ENCODE data around the gene HS3ST3A1. TPM values are rescaled to one million over a fixed set of nuclear protein-coding genes. Genes with fewer than 3 reads are reported as not detected.

HS3ST3A1 gene
- total RNA-seq, 5 donors from 2014 or later (not counting 1 experiment from before 2014, with no cell fraction given), result 1.0 to 2.4 TPM; not detected in 3

DNA sequence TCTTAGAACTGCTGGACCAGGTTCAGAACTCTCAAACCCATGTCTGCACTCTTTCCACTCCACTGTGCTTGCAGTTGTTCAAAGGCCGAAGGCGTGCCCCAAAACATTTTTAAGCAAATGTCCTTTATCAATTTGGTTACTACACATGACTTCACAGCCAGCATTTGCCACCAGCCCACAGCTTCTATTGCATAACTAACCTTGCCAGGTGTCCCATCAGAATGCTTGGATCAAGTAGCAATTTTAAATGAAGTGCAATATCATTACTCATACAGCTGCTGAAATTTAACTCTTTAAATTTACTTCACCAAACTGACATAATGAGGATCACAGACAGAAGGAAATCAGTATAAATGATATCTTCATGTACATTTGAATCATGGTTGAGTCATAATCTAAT, 29.8 kb upstream of the HS3ST3A1 start:
- no peaks in the 10 kb centered on the region for H3K9me3 Mint-ChIP-seq
- Histone ChIP-seq H3K9me3 (no peaks in the 10 kb centered on the region), H3K27me3 (replicated peaks in 1 of 2; ENCODE audit: control insufficient read depth in 2 of 2, extremely low read depth in 1 of 2, insufficient read depth in 2 of 2, low read length in 1 of 2) (peaks cover 0 to 6% of the 10 kb centered on the region in 2 experiments), H3K4me3 (ENCODE audit: control insufficient read depth in 1 of 2, extremely low read depth in 1 of 2, low read length in 1 of 2) (no peak overlapping the region), H3K4me1 (ENCODE audit: control insufficient read depth in 1 of 2, extremely low read depth in 1 of 2, insufficient read depth in 2 of 2, low read length in 2 of 2) (no peaks in the 10 kb centered on the region), H3K36me3 (ENCODE audit: control insufficient read depth in 2 of 2, extremely low read depth in 1 of 2, insufficient read depth in 1 of 2, low read length in 1 of 2) (no peaks in the 10 kb centered on the region), H3K27ac (ENCODE audit: low read length) (no peak overlapping the region)
- DNase-seq, result no peak
- no peak for ATAC-seq (replicated peaks in 1 of 4)
- 89% methylated on average over 2 of the region's 2 CpGs for WGBS (ENCODE audit: insufficient coverage)
- POLR2A ChIA-PET, result no interaction called here
- no peaks in the 10 kb centered on the region for H3K36me3 Mint-ChIP-seq
- H3K4me3 Mint-ChIP-seq, result no peak overlapping the region
- H3K27me3 Mint-ChIP-seq, result peaks cover 9 to 17% of the 10 kb centered on the region in 2 donors
- H3K4me1 Mint-ChIP-seq, result no peaks in the 10 kb centered on the region
- H3K27ac Mint-ChIP-seq, result no peak overlapping the region
- CTCF ChIA-PET, result no interaction called here

DNA sequence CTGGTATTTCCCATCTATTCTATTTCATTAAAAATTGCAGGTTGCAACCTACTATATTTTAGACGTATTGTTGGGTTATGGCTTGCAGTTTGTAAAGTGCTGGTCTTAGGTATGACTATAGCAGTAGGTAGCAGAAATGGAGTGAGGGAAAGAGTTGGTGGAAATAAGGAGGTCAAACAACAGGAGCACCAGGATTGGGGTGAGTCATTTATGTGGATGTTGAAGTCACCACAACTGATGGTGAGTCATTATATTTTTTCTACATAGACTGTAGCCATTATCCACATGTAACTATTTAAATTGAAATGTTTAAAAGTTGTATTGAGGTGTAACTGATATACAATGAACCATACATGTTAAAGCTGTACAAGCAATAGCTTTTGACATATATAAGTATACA, 25.0 kb upstream of the HS3ST3A1 start:
- Histone ChIP-seq H3K27me3 (replicated peaks in 1 of 2; ENCODE audit: control insufficient read depth in 2 of 2, extremely low read depth in 1 of 2, insufficient read depth in 2 of 2, low read length in 1 of 2) (peaks cover 0 to 4% of the 10 kb centered on the region in 2 experiments), H3K9me3 (no peaks in the 10 kb centered on the region), H3K4me1 (ENCODE audit: control insufficient read depth in 1 of 2, extremely low read depth in 1 of 2, insufficient read depth in 2 of 2, low read length in 2 of 2) (no peaks in the 10 kb centered on the region), H3K27ac (ENCODE audit: low read length) (no peak overlapping the region), H3K36me3 (ENCODE audit: control insufficient read depth in 2 of 2, extremely low read depth in 1 of 2, insufficient read depth in 1 of 2, low read length in 1 of 2) (no peaks in the 10 kb centered on the region), H3K4me3 (ENCODE audit: control insufficient read depth in 1 of 2, extremely low read depth in 1 of 2, low read length in 1 of 2) (no peak overlapping the region)
- H3K27ac Mint-ChIP-seq, result no peak overlapping the region
- no peaks in the 10 kb centered on the region for H3K36me3 Mint-ChIP-seq
- peaks cover 0 to 4% (median 0%) of the 10 kb centered on the region in 3 donors for H3K9me3 Mint-ChIP-seq
- CTCF ChIA-PET, result no interaction called here
- no peak overlapping the region for H3K4me3 Mint-ChIP-seq
- ATAC-seq (replicated peaks in 1 of 4), result no peak
- H3K27me3 Mint-ChIP-seq, result peaks cover 25 to 26% of the 10 kb centered on the region in 2 donors
- POLR2A ChIA-PET, result interaction anchor here in 1 of 2 donors (0.7 kb wide), 1 partner anchor 209 kb away, joined by 6 read pairs; no protein-coding TSS in a partner anchor
- WGBS (ENCODE audit: insufficient coverage), result 100% methylated on average over 1 of the region's 1 CpG
- no peaks in the 10 kb centered on the region for H3K4me1 Mint-ChIP-seq
- no peak for DNase-seq

DNA sequence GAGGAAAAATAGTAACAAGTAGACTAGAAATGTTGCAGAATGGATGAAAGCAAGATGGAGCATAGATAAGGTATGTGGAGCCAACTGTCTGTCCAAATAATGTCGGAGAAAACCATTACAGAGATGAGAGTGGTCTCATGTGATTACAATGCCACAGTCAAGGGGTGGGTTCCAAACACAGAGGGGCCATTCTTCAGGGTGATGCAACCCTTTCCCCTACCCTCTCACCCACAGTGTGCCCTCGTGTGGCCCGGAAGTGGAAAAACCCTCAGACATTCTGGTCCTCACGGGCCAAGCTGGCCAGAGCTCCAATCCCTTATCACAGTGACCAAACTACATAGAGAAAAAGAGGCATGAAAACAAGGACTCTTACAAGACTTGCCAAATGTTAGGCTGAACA, 17.7 kb upstream of the HS3ST3A1 start:
- Histone ChIP-seq H3K27ac (ENCODE audit: low read length) (no peak overlapping the region), H3K27me3 (replicated peaks in 1 of 2; ENCODE audit: control insufficient read depth in 2 of 2, extremely low read depth in 1 of 2, insufficient read depth in 2 of 2, low read length in 1 of 2) (peaks cover 2 to 6% of the 10 kb centered on the region in 2 experiments), H3K36me3 (ENCODE audit: control insufficient read depth in 2 of 2, extremely low read depth in 1 of 2, insufficient read depth in 1 of 2, low read length in 1 of 2) (no peaks in the 10 kb centered on the region), H3K4me1 (ENCODE audit: control insufficient read depth in 1 of 2, extremely low read depth in 1 of 2, insufficient read depth in 2 of 2, low read length in 2 of 2) (no peaks in the 10 kb centered on the region), H3K9me3 (no peaks in the 10 kb centered on the region), H3K4me3 (ENCODE audit: control insufficient read depth in 1 of 2, extremely low read depth in 1 of 2, low read length in 1 of 2) (no peak overlapping the region)
- Mint-ChIP-seq H3K9me3 (peaks cover 0 to 11% (median 0%) of the 10 kb centered on the region in 3 donors), H3K4me3 (no peak overlapping the region), H3K27ac (no peak overlapping the region), H3K4me1 (no peaks in the 10 kb centered on the region), H3K27me3 (peaks cover 17 to 25% of the 10 kb centered on the region in 2 donors), H3K36me3 (no peaks in the 10 kb centered on the region)
- WGBS (ENCODE audit: insufficient coverage), result 86% methylated on average over 2 of the region's 4 CpGs
- ATAC-seq (replicated peaks in 1 of 4), result no peak
- DNase-seq, result no peak
- ChIA-PET CTCF (no interaction called here), POLR2A (no interaction called here)

DNA sequence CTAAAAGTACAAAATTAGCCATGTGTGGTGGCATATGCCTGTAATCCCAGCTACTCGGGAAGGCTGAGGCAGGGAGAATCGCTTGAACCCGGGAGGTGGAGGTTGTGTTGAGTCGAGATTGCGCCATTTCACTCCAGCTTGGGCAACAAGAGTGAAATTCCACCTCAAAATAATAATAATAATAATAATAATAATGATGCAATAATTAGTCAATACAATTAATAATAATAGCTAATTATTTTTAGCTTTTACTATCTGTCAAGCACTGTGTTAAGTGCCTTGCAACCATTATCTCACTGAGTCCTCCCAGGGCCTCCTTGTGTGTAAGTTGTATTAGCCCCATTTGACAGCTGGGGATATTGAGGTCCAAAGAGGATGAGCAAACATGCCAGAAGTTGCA, 14.3 kb upstream of the HS3ST3A1 start:
- no CpG with 5 or more reads among the region's 5 CpGs for WGBS (ENCODE audit: insufficient coverage)
- Histone ChIP-seq H3K9me3 (no peaks in the 10 kb centered on the region), H3K4me3 (ENCODE audit: control insufficient read depth in 1 of 2, extremely low read depth in 1 of 2, low read length in 1 of 2) (no peak overlapping the region), H3K27me3 (replicated peaks in 1 of 2; ENCODE audit: control insufficient read depth in 2 of 2, extremely low read depth in 1 of 2, insufficient read depth in 2 of 2, low read length in 1 of 2) (peaks cover 2% of the 10 kb centered on the region in 2 experiments), H3K36me3 (ENCODE audit: control insufficient read depth in 2 of 2, extremely low read depth in 1 of 2, insufficient read depth in 1 of 2, low read length in 1 of 2) (no peaks in the 10 kb centered on the region), H3K4me1 (ENCODE audit: control insufficient read depth in 1 of 2, extremely low read depth in 1 of 2, insufficient read depth in 2 of 2, low read length in 2 of 2) (no peaks in the 10 kb centered on the region), H3K27ac (ENCODE audit: low read length) (no peak overlapping the region)
- DNase-seq (no peak), ATAC-seq (replicated peaks in 1 of 4) (no peak)
- no peaks in the 10 kb centered on the region for H3K4me1 Mint-ChIP-seq
- H3K9me3 Mint-ChIP-seq, result peaks cover 0 to 7% (median 3%) of the 10 kb centered on the region in 3 donors
- H3K4me3 Mint-ChIP-seq, result no peak overlapping the region
- no peaks in the 10 kb centered on the region for H3K36me3 Mint-ChIP-seq
- no peak overlapping the region for H3K27ac Mint-ChIP-seq
- CTCF ChIA-PET, result no interaction called here
- H3K27me3 Mint-ChIP-seq, result peaks cover 4 to 15% of the 10 kb centered on the region in 2 donors
- POLR2A ChIA-PET, result no interaction called here

DNA sequence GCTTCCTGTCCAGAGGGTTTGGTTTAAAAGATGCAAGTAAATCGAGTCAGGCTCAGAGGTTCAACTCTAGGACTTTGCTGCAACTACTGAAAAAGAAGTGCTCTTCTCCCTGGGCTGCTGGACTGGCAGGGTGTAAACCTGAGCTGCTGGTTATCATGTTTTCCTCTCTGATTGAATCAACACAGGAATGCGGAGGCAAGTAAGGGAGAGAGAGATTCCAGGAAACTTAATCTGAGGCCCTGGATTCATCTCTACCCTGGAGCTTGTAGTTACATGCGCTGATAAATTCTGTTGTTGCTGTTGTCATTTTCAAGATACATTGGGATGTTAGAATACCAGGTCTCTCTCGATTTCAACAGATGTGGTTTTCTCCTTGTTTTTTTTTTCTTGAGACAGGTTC, 8.2 kb upstream of the HS3ST3A1 start:
- Mint-ChIP-seq H3K27me3 (peaks cover 14 to 24% of the 10 kb centered on the region in 2 donors), H3K27ac (no peak overlapping the region), H3K4me1 (no peaks in the 10 kb centered on the region), H3K36me3 (no peaks in the 10 kb centered on the region), H3K4me3 (no peak overlapping the region), H3K9me3 (peaks cover 0 to 5% (median 3%) of the 10 kb centered on the region in 3 donors)
- peaks cover 2 to 4% of the 10 kb centered on the region in 2 experiments for H3K27me3 ChIP-seq (replicated peaks in 1 of 2; ENCODE audit: control insufficient read depth in 2 of 2, extremely low read depth in 1 of 2, insufficient read depth in 2 of 2, low read length in 1 of 2)
- POLR2A ChIA-PET, result no interaction called here
- H3K9me3 ChIP-seq, result no peaks in the 10 kb centered on the region
- no peak overlapping the region for H3K4me3 ChIP-seq (ENCODE audit: control insufficient read depth in 1 of 2, extremely low read depth in 1 of 2, low read length in 1 of 2)
- 89% methylated on average over 3 of the region's 4 CpGs for WGBS (ENCODE audit: insufficient coverage)
- H3K36me3 ChIP-seq (ENCODE audit: control insufficient read depth in 2 of 2, extremely low read depth in 1 of 2, insufficient read depth in 1 of 2, low read length in 1 of 2), result no peaks in the 10 kb centered on the region
- no peaks in the 10 kb centered on the region for H3K4me1 ChIP-seq (ENCODE audit: control insufficient read depth in 1 of 2, extremely low read depth in 1 of 2, insufficient read depth in 2 of 2, low read length in 2 of 2)
- CTCF ChIA-PET, result no interaction called here
- DNase-seq (no peak), ATAC-seq (replicated peaks in 1 of 4) (no peak)
- no peak overlapping the region for H3K27ac ChIP-seq (ENCODE audit: low read length)

DNA sequence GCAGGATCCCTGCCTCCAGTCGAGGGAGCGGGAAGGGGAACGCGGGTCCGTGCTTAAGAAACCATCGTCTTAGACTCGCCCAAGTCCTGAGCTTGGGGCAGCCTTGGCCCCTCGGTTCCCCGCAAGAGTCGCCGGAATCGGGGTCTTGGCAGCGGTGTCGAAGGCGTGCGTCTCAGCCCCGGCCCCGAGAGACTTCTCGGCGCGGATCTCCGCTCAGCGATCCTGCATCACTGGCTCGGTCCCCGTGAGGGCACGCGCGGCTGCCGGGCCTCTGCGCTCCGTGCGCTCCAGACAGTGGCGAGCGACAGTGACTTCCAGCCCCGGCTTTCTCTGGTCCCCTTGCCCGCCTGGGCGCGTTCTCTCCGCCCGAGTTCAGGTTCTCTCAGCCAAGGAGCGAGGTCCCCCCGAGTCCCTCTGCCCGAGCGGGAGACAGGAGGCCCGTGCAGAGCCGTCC, 380 bp downstream of the HS3ST3A1 start:
- DNase-seq, result no peak
- WGBS (ENCODE audit: insufficient coverage), result 2% methylated on average over 46 of the region's 46 CpGs
- peak overlapping the region in 2 of 3 donors; percentile 6 to 72 for H3K4me3 Mint-ChIP-seq

More for the DNA sequence above, 380 bp downstream of the HS3ST3A1 start:
- Mint-ChIP-seq H3K36me3 (no peaks in the 10 kb centered on the region), H3K27ac (no peak overlapping the region), H3K27me3 (peaks cover 60 to 62% of the 10 kb centered on the region in 2 donors), H3K9me3 (no peaks in the 10 kb centered on the region), H3K4me1 (peaks cover 11 to 14% (median 12%) of the 10 kb centered on the region in 3 donors)
- no peak for ATAC-seq (replicated peaks in 1 of 4)
- H3K4me3 ChIP-seq (ENCODE audit: control insufficient read depth in 1 of 2, extremely low read depth in 1 of 2, low read length in 1 of 2), result no peak overlapping the region
- H3K9me3 ChIP-seq, result no peaks in the 10 kb centered on the region
- CTCF ChIA-PET, result no interaction called here
- peaks cover 0 to 14% of the 10 kb centered on the region in 2 experiments for H3K4me1 ChIP-seq (ENCODE audit: control insufficient read depth in 1 of 2, extremely low read depth in 1 of 2, insufficient read depth in 2 of 2, low read length in 2 of 2)
- POLR2A ChIA-PET, result no interaction called here
- H3K27me3 ChIP-seq (replicated peaks in 1 of 2; ENCODE audit: control insufficient read depth in 2 of 2, extremely low read depth in 1 of 2, insufficient read depth in 2 of 2, low read length in 1 of 2), result peaks cover 10 to 38% of the 10 kb centered on the region in 2 experiments
- no peak overlapping the region for H3K27ac ChIP-seq (ENCODE audit: low read length)
- no peaks in the 10 kb centered on the region for H3K36me3 ChIP-seq (ENCODE audit: control insufficient read depth in 2 of 2, extremely low read depth in 1 of 2, insufficient read depth in 1 of 2, low read length in 1 of 2)
